A673 (cell line): Measurements from ENCODE around the gene NFRKB.

Experiments used
- EZH2 ChIP-seq: fragments of 200-600 bp; sonication (generic); IDR thresholded peaks from 2 replicates; pipeline ENCODE4 v1.6.1; 2017; ENCODE audit warnings: borderline replicate concordance, low read depth, mild to moderate bottlenecking, mixed read lengths, antibody characterized with exemption, low read length; ENCODE audit not compliant: poor library complexity, severe bottlenecking
- TF ChIP-seq, protein P1 (sequence below): fragments of 300-800, 200-600 bp; sonication (generic); conservative IDR thresholded peaks from 2 replicates; pipeline ENCODE4 v1.5.1; 2017; ENCODE audit warnings: low read depth, mild to moderate bottlenecking, antibody characterized with exemption, low read length, moderate library complexity, mixed read lengths

DNA sequence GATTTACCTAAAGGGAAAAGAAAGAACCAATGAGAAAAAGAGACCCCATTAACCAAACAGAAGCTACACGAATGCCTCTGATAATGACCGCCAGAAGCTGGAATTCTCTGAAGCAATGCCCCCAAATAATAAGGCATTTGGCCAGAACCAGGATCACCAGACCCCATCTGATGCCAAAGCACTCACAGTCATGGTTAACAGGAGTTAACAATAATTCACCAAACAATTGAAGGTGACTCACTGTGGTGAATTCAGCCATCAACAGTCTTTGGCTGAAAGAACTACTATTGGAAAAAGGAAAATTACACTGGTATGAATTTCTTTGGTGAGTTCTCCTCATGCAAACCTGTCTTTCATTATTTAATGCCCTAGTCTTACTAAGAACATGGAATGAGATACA is 21.9 kb upstream of the NFRKB start:
- TF ChIP-seq, protein P1, sequence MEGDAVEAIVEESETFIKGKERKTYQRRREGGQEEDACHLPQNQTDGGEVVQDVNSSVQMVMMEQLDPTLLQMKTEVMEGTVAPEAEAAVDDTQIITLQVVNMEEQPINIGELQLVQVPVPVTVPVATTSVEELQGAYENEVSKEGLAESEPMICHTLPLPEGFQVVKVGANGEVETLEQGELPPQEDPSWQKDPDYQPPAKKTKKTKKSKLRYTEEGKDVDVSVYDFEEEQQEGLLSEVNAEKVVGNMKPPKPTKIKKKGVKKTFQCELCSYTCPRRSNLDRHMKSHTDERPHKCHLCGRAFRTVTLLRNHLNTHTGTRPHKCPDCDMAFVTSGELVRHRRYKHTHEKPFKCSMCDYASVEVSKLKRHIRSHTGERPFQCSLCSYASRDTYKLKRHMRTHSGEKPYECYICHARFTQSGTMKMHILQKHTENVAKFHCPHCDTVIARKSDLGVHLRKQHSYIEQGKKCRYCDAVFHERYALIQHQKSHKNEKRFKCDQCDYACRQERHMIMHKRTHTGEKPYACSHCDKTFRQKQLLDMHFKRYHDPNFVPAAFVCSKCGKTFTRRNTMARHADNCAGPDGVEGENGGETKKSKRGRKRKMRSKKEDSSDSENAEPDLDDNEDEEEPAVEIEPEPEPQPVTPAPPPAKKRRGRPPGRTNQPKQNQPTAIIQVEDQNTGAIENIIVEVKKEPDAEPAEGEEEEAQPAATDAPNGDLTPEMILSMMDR = no peak
- TF ChIP-seq EZH2 = no peak
